ENCODE results near the gene ITGA11.

DNA sequence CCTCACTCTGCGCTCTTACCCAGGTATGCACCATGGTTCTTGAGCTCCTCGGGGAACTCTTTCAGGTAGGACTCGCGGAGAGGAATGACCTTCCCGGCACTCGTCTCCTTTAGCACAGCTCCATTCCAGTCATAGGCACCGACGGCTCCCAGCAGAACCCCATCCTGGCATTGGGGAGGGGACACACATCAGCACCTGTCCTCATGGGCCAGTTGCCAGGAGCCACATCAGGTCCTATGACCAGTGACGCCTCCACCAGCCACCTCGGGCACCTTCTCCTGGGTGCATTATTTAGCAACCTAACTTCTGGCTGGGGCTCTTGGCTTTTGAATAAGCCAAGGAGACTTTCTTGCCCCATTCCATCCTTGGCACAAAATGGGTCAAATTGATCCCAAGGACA lies 92.5 kb downstream of the ITGA11 start:
- TF ChIP-seq, protein P1, sequence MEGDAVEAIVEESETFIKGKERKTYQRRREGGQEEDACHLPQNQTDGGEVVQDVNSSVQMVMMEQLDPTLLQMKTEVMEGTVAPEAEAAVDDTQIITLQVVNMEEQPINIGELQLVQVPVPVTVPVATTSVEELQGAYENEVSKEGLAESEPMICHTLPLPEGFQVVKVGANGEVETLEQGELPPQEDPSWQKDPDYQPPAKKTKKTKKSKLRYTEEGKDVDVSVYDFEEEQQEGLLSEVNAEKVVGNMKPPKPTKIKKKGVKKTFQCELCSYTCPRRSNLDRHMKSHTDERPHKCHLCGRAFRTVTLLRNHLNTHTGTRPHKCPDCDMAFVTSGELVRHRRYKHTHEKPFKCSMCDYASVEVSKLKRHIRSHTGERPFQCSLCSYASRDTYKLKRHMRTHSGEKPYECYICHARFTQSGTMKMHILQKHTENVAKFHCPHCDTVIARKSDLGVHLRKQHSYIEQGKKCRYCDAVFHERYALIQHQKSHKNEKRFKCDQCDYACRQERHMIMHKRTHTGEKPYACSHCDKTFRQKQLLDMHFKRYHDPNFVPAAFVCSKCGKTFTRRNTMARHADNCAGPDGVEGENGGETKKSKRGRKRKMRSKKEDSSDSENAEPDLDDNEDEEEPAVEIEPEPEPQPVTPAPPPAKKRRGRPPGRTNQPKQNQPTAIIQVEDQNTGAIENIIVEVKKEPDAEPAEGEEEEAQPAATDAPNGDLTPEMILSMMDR (IDR thresholded peaks at IDR 0.05): no peak
- no peak for TF ChIP-seq POLR2AphosphoS5 (IDR thresholded peaks at IDR 0.05)
- no peak for TF ChIP-seq POLR2A (IDR thresholded peaks at IDR 0.05)

All from breast epithelium (tissue), 3 donors.